Lung (tissue), 12 donors: ENCODE data around the gene FKBP6. TPM values are rescaled to one million over a fixed set of nuclear protein-coding genes. Genes with fewer than 3 reads are reported as not detected.

Source experiments
- ATAC-seq: fragments of 200-7000 bp; cut with Tn5 transposase; one replicate; pipeline ENCODE4 v1.9.1; 2020; ENCODE audit warnings: moderate number of reproducible peaks; ENCODE audit not compliant: insufficient read depth, low FRiP score
- DNase-seq, 3 donors: peaks; one replicate each; pipeline ENCODE4 v3.0.0-alpha.2; 2013 to 2017
- H3K27ac ChIP-seq, 2 donors: one replicate each; pipeline ENCODE4 v1.5.1; 2013; ENCODE audit warnings: mild to moderate bottlenecking in 2 of 2, moderate library complexity in 2 of 2, control low read depth in 1 of 2, inconsistent platforms in 1 of 2, low read depth in 1 of 2, low read length in 1 of 2
- H3K27me3 ChIP-seq, 3 donors: one replicate each; pipeline ENCODE4 v1.5.1; 2013; ENCODE audit warnings: low read length in 2 of 3; ENCODE audit not compliant: control insufficient read depth in 3 of 3, insufficient read depth in 3 of 3
- H3K36me3 ChIP-seq, 4 donors: one replicate each; pipeline ENCODE4 v1.5.1; 2013; ENCODE audit warnings: low read length in 4 of 4, mild to moderate bottlenecking in 1 of 4, moderate library complexity in 1 of 4; ENCODE audit not compliant: control insufficient read depth in 4 of 4, insufficient read depth in 4 of 4
- H3K4me1 ChIP-seq, 5 donors: one replicate each; pipeline ENCODE4 v1.5.1; 2013; ENCODE audit warnings: low read length in 5 of 5, mild to moderate bottlenecking in 2 of 5, moderate library complexity in 1 of 5; ENCODE audit not compliant: control insufficient read depth in 5 of 5, insufficient read depth in 5 of 5
- H3K4me3 ChIP-seq: one replicate; pipeline ENCODE4 v1.5.1; 2013; ENCODE audit warnings: mild to moderate bottlenecking, control low read depth, moderate library complexity
- H3K9ac ChIP-seq, 2 donors: one replicate each; pipeline ENCODE4 v1.5.1; 2013; ENCODE audit warnings: low read length in 2 of 2, control low read depth in 1 of 2; ENCODE audit not compliant: insufficient read depth in 1 of 2
- H3K9me3 ChIP-seq, 4 donors: one replicate each; pipeline ENCODE4 v1.5.1; 2013; ENCODE audit warnings: low read length in 3 of 4, mild to moderate bottlenecking in 1 of 4, moderate library complexity in 1 of 4; ENCODE audit not compliant: control insufficient read depth in 4 of 4, insufficient read depth in 3 of 4
- CTCF ChIP-seq: IDR thresholded peaks from 2 replicates; pipeline ENCODE4 v1.5.1; 2012; ENCODE audit warnings: mild to moderate bottlenecking; ENCODE audit errors: control extremely low read depth, extremely low read depth
- WGBS, 2 donors: extraction: QIAGEN DNeasy Blood & Tissue Kit; methylation state at CpG; one replicate each; pipeline ENCODE4 v1.1.7; 2013; 5-methylcytosine and 5-hydroxymethylcytosine counted together
- polyA plus RNA-seq, 2 donors: library from polyadenylated mRNA; stranded (reverse); fragments of 200-250 nt; gene quantifications; one replicate each; pipeline ENCODE4 v1.2.1, GENCODE V29; 2013
- total RNA-seq, 2 donors: library from RNA; depleted of rRNA in 1 of 2; stranded (reverse); fragments of >200 nt in 1 of 2; gene quantifications; one replicate each; pipeline ENCODE4 v1.2.1, GENCODE V29; 2014 to 2021
- donor health status: control.
- donor health status: control.
- donor health status: Bipolar disorder and iron deficiency.
- donor health status: healthy.
- donor health status: DM: yes; HTN: yes; CAD: no.

Gene FKBP6
- total and polyA plus RNA-seq, 4 donors, result 0.08 to 1.5 TPM; not detected in 2

GRCh38 chr7:73356159-73356558, 28.2 kb downstream of the FKBP6 start:
- TF ChIP-seq CTCF, result no peak
- no peak for ATAC-seq
- WGBS, 2 donors, result 76 to 84% methylated on average over 5 of the region's 5 CpGs

GRCh38 chr7:73358590-73359275, 30.8 kb downstream of the FKBP6 start:
- DNase-seq (no peak), ATAC-seq (no peak)
- peaks cover 0 to 10% (median 3%) of the 10 kb centered on the region in 5 donors for H3K4me1 ChIP-seq
- H3K4me3 ChIP-seq, result no peak overlapping the region
- H3K27ac ChIP-seq, result no peak overlapping the region
- peak overlapping the region in 1 of 2 donors; percentile 49 for H3K9ac ChIP-seq
- H3K27me3 ChIP-seq, result no peaks in the 10 kb centered on the region
- no peaks in the 10 kb centered on the region for H3K9me3 ChIP-seq
- 77 to 83% methylated on average over 21 of the region's 21 CpGs for WGBS, 2 donors
- H3K36me3 ChIP-seq, result no peaks in the 10 kb centered on the region
- TF ChIP-seq CTCF, result no peak

More at GRCh38 chr7:73356159-73356558, 28.2 kb downstream of the FKBP6 start:
- Histone ChIP-seq H3K4me3 (no peak overlapping the region), H3K27ac (no peak overlapping the region), H3K9ac (no peak overlapping the region), H3K9me3 (peaks cover 0 to 5% (median 0%) of the 10 kb centered on the region in 4 donors), H3K36me3 (no peaks in the 10 kb centered on the region), H3K27me3 (no peaks in the 10 kb centered on the region), H3K4me1 (peaks cover 0 to 10% (median 3%) of the 10 kb centered on the region in 5 donors)
- peak in 1 of 3 donors; percentile 52 for DNase-seq

GRCh38 chr7:73359306-73359705, 31.3 kb downstream of the FKBP6 start:
- no peak for TF ChIP-seq CTCF
- no peak overlapping the region for H3K9ac ChIP-seq
- no peaks in the 10 kb centered on the region for H3K27me3 ChIP-seq
- H3K36me3 ChIP-seq, result no peaks in the 10 kb centered on the region
- no peak overlapping the region for H3K27ac ChIP-seq
- peaks cover 0 to 10% (median 3%) of the 10 kb centered on the region in 5 donors for H3K4me1 ChIP-seq
- no peak overlapping the region for H3K4me3 ChIP-seq
- H3K9me3 ChIP-seq, result no peaks in the 10 kb centered on the region
- 86 to 89% methylated on average over 11 of the region's 11 CpGs for WGBS, 2 donors
- DNase-seq, result no peak
- no peak for ATAC-seq
